Thyroid gland (tissue), 4 donors: ENCODE results near the gene BARHL2. TPM values are rescaled to one million over a fixed set of nuclear protein-coding genes. Genes with fewer than 3 reads are reported as not detected.

Experiments used
- DNase-seq, 2 donors: peaks; one replicate each; pipeline ENCODE4 v3.0.0-alpha.2; 2019
- H3K27ac ChIP-seq, 3 donors: fragments of 200-600 bp; sonication (generic); 1 replicate in 2 of 3; 2 replicates in 1 of 3; pipeline ENCODE4 v1.5.1; 2016 to 2019; ENCODE audit warnings: mild to moderate bottlenecking in 1 of 3, moderate library complexity in 1 of 3
- H3K27me3 ChIP-seq: fragments of 200-600 bp; sonication (generic); one replicate; pipeline ENCODE4 v1.5.1; 2019
- H3K36me3 ChIP-seq, 2 donors: fragments of 200-600 bp; sonication (generic); one replicate each; pipeline ENCODE4 v1.5.1; 2016 to 2019
- H3K4me1 ChIP-seq, 2 donors: fragments of 200-600 bp; sonication (generic); one replicate each; pipeline ENCODE4 v1.5.1; 2017 to 2019
- H3K4me3 ChIP-seq, 3 donors: fragments of 200-600 bp; sonication (generic); replicated peaks in 1 of 3; 1 replicate in 2 of 3; 2 replicates in 1 of 3; pipeline ENCODE4 v1.5.1; 2016; ENCODE audit warnings: mild to moderate bottlenecking in 1 of 3
- H3K9me3 ChIP-seq: fragments of 200-600 bp; sonication (generic); one replicate; pipeline ENCODE4 v1.5.1; 2017
- POLR2A ChIP-seq, 2 donors: fragments of 450-650 bp; IDR thresholded peaks; one replicate each; pipeline ENCODE4 v1.6.1; 2017; ENCODE audit warnings: antibody characterized with exemption in 2 of 2, mild to moderate bottlenecking in 2 of 2, moderate library complexity in 1 of 2
- WGBS, 2 donors: methylation state at CpG; one replicate each; pipeline ENCODE4 v1.1.5; 2017; 5-methylcytosine and 5-hydroxymethylcytosine counted together
- intact Hi-C: fragments of 100-400 bp; cut with DNase I; formaldehyde crosslinking; loops from one replicate; pipeline ENCODE4 v1.15.1; 2023
- total RNA-seq, 4 donors: library from RNA; depleted of rRNA; stranded (reverse); fragments of >200 nt; gene quantifications; one replicate each; pipeline ENCODE4 v1.2.3, GENCODE V29; 2016
- TF ChIP-seq, protein P1 (sequence below), 6 experiments: fragments of 200-600 bp in 3 of 6; fragments of 450-650 bp in 3 of 6; sonication (generic) in 3 of 6; IDR thresholded peaks; one replicate each; pipeline ENCODE4 v1.5.1; 2016 to 2019; ENCODE audit warnings: antibody characterized with exemption in 6 of 6, mild to moderate bottlenecking in 2 of 6, inconsistent platforms in 1 of 6, moderate library complexity in 1 of 6

Gene BARHL2
- total RNA-seq, 4 donors from 2014 or later = not detected

- TF ChIP-seq POLR2A (IDR thresholded peaks at IDR 0.05) = no peak
- TF ChIP-seq, protein P1, sequence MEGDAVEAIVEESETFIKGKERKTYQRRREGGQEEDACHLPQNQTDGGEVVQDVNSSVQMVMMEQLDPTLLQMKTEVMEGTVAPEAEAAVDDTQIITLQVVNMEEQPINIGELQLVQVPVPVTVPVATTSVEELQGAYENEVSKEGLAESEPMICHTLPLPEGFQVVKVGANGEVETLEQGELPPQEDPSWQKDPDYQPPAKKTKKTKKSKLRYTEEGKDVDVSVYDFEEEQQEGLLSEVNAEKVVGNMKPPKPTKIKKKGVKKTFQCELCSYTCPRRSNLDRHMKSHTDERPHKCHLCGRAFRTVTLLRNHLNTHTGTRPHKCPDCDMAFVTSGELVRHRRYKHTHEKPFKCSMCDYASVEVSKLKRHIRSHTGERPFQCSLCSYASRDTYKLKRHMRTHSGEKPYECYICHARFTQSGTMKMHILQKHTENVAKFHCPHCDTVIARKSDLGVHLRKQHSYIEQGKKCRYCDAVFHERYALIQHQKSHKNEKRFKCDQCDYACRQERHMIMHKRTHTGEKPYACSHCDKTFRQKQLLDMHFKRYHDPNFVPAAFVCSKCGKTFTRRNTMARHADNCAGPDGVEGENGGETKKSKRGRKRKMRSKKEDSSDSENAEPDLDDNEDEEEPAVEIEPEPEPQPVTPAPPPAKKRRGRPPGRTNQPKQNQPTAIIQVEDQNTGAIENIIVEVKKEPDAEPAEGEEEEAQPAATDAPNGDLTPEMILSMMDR (IDR thresholded peaks at IDR 0.05) = no peak
- Histone ChIP-seq H3K27me3 (peaks cover 62% of the 10 kb centered on the region), H3K4me3 (no peak overlapping the region), H3K9me3 (no peaks in the 10 kb centered on the region), H3K4me1 (peaks cover 8 to 24% of the 10 kb centered on the region in 2 donors), H3K36me3 (no peaks in the 10 kb centered on the region), H3K27ac (no peak overlapping the region)
- intact Hi-C loops = no loop called here
- WGBS, 2 donors = 4 to 12% methylated on average over 6 to 11 of the region's 15 CpGs
- no peak for DNase-seq
Measured at GRCh38 chr1:90713741-90714509, 3.2 kb downstream of the BARHL2 start.

GRCh38 chr1:90712915-90713730, 4.0 kb downstream of the BARHL2 start:
- WGBS, 2 donors = 8% methylated on average over 15 of the region's 15 CpGs

DNA sequence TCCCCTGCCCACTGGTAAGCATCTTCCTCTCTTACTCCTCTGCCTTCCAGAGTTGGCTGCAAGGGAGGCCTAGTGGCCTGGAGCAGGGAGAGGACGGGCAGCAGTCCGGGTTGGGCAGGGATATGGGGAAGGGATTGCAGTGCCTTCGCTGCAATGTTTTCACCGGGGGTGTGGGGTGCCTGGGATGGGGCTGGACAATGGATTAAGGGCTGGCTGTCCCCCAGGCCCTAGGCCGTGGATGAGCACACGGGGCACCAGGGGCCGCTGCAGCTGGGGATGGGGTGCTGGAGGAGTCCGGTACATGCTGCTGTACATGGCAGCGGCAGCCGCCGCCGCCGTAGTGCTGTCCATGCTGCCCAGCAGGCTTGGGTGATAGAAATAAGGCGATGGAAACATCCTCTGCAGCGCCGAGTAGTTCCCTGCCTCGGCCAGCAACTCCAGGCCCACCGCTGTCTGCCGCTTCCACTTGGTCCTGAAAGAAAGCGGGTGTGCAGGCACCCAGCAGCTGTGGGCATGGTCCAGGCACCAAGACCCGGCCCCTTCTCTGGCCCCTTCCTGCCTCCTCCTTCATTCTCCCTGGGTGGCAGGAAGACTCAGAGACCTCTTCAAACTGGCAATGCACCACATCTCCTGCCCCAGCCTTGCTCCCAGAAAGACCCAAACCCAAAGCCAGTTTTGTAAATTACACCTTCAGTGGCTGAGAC, 4.8 kb downstream of the BARHL2 start:
- H3K27me3 ChIP-seq = peaks cover 61% of the 10 kb centered on the region
- H3K4me3 ChIP-seq = no peak overlapping the region
- no peaks in the 10 kb centered on the region for H3K9me3 ChIP-seq
- H3K4me1 ChIP-seq = peaks cover 0 to 15% of the 10 kb centered on the region in 2 donors
- 13 to 14% methylated on average over 12 to 15 of the region's 21 CpGs for WGBS, 2 donors
- TF ChIP-seq, protein P1 (IDR thresholded peaks at IDR 0.05) = no peak
- no peak for TF ChIP-seq POLR2A (IDR thresholded peaks at IDR 0.05)
- H3K36me3 ChIP-seq = no peaks in the 10 kb centered on the region
- intact Hi-C loops = no loop called here
- no peak for DNase-seq
- no peak overlapping the region for H3K27ac ChIP-seq

More at GRCh38 chr1:90712915-90713730, 4.0 kb downstream of the BARHL2 start:
- peaks cover 2 to 16% of the 10 kb centered on the region in 2 donors for H3K4me1 ChIP-seq
- H3K27ac ChIP-seq = no peak overlapping the region
- DNase-seq = no peak
- TF ChIP-seq, protein P1 (IDR thresholded peaks at IDR 0.05) = no peak
- no peak for TF ChIP-seq POLR2A (IDR thresholded peaks at IDR 0.05)
- no peaks in the 10 kb centered on the region for H3K36me3 ChIP-seq
- H3K27me3 ChIP-seq = peaks cover 61% of the 10 kb centered on the region
- H3K9me3 ChIP-seq = no peaks in the 10 kb centered on the region
- no peak overlapping the region for H3K4me3 ChIP-seq
- intact Hi-C loops = no loop called here

DNA sequence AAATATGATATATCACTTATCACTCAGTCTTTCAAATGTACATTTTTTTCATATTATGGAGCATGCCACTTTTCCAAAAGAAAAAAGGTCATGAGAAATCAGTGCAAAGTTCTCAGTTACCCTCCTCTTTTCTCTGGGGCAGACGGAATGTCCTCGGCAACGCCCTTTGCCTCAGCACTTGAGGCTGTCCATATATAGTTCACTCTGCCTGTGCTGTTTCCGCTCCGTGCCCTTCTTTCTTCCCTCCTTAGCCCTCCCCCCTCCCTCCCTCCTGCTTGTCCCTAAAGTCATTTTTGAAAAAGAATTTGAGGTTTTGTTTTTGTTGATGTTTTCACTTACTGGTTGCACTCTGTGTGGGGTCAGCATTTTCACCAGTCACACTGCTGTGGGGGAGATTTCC, 5.4 kb downstream of the BARHL2 start:
- intact Hi-C loops = no loop called here
- Histone ChIP-seq H3K36me3 (no peaks in the 10 kb centered on the region), H3K4me3 (no peak overlapping the region), H3K27ac (no peak overlapping the region), H3K9me3 (no peaks in the 10 kb centered on the region), H3K4me1 (peaks cover 5 to 14% of the 10 kb centered on the region in 2 donors), H3K27me3 (peaks cover 55% of the 10 kb centered on the region)
- 10 to 13% methylated on average over 5 of the region's 5 CpGs for WGBS, 2 donors
- no peak for DNase-seq
- TF ChIP-seq, protein P1 (IDR thresholded peaks at IDR 0.05) = no peak
- no peak for TF ChIP-seq POLR2A (IDR thresholded peaks at IDR 0.05)
